ENCODE measurements around the gene HSPB1.
A peak's percentile ranks its signal among the peaks of the same experiment; 100 is the strongest.

The HSPB1 gene

GRCh38 chr7:76302347-76303201, at the start of gene HSPB1:
HSPB1 (plus strand) TSS chr7:76302673; CDS start chr7:76302713, 40 bp downstream.
- peak; percentile 91 for DNase-seq (ENCODE audit: low spot score)
- no peak for TF ChIP-seq CTCF (IDR thresholded peaks at IDR 0.05; ENCODE audit: extremely low read depth, missing control alignments)

- TF ChIP-seq CTCF (IDR thresholded peaks at IDR 0.05; ENCODE audit: extremely low read depth, missing control alignments), result no peak
- DNase-seq (ENCODE audit: low spot score), result no peak
Measured at GRCh38 chr7:76254781-76255180, 47.7 kb upstream of the HSPB1 start.

GRCh38 chr7:76257973-76258372, 44.5 kb upstream of the HSPB1 start:
- no peak for TF ChIP-seq CTCF (IDR thresholded peaks at IDR 0.05; ENCODE audit: extremely low read depth, missing control alignments)
- DNase-seq (ENCODE audit: low spot score), result no peak

- no peak for TF ChIP-seq CTCF (IDR thresholded peaks at IDR 0.05; ENCODE audit: extremely low read depth, missing control alignments)
- DNase-seq (ENCODE audit: low spot score), result no peak
Measured at GRCh38 chr7:76259124-76260093, 43.1 kb upstream of the HSPB1 start.

GRCh38 chr7:76260171-76260703, 42.2 kb upstream of the HSPB1 start:
- peak; percentile 79 for DNase-seq (ENCODE audit: low spot score)
- TF ChIP-seq CTCF (IDR thresholded peaks at IDR 0.05; ENCODE audit: extremely low read depth, missing control alignments), result no peak

GRCh38 chr7:76261329-76261728, 41.1 kb upstream of the HSPB1 start:
- TF ChIP-seq CTCF (IDR thresholded peaks at IDR 0.05; ENCODE audit: extremely low read depth, missing control alignments), result no peak
- no peak for DNase-seq (ENCODE audit: low spot score)
